Kidney epithelial cell (primary cell): ENCODE data around the gene ASAP2. TPM values are rescaled to one million over a fixed set of nuclear protein-coding genes. Genes with fewer than 3 reads are reported as not detected.

Experiments used
- DNase-seq: peaks from one replicate; pipeline ENCODE4 v3.0.0-alpha.2; 2010; ENCODE audit warnings: low read depth
- H3K27me3 ChIP-seq: 2 replicates; pipeline ENCODE4 v1.6.0; 2011; ENCODE audit warnings: low read length; ENCODE audit not compliant: control insufficient read depth, insufficient read depth
- H3K36me3 ChIP-seq: 2 replicates; pipeline ENCODE4 v1.5.1; 2011; ENCODE audit warnings: low read length; ENCODE audit not compliant: control insufficient read depth, insufficient read depth
- H3K4me3 ChIP-seq: 2 replicates; pipeline ENCODE4 v1.5.1; 2011; ENCODE audit warnings: low read depth, mild to moderate bottlenecking, control low read depth, low read length
- CTCF ChIP-seq: IDR thresholded peaks from 2 replicates; pipeline ENCODE4 v1.5.1; 2011; ENCODE audit warnings: mild to moderate bottlenecking, moderate library complexity, low read length, control low read depth, inconsistent platforms; ENCODE audit not compliant: insufficient read depth, poor library complexity, severe bottlenecking
- total RNA-seq: library from RNA; depleted of rRNA; stranded (reverse); fragments of >200 nt; gene quantifications from 2 replicates; pipeline ENCODE4 v1.2.3, GENCODE V29; 2015

The ASAP2 gene
- total RNA-seq, 1 donor from 2014 or later = 42.2 TPM

- Histone ChIP-seq H3K27me3 (no peaks in the 10 kb centered on the region), H3K36me3 (no peaks in the 10 kb centered on the region), H3K4me3 (no peak overlapping the region)
- no peak for DNase-seq
- TF ChIP-seq CTCF = no peak
These were observed 159.4 kb downstream of the ASAP2 start for GRCh38 chr2:9366026-9366425.

- no peaks in the 10 kb centered on the region for H3K36me3 ChIP-seq
These were observed 164.1 kb downstream of the ASAP2 start for GRCh38 chr2:9370746-9371145.

GRCh38 chr2:9373047-9373446 lies 166.4 kb downstream of the ASAP2 start:
- no peak for DNase-seq
- no peaks in the 10 kb centered on the region for H3K36me3 ChIP-seq
- TF ChIP-seq CTCF = no peak
- H3K4me3 ChIP-seq = no peak overlapping the region
- H3K27me3 ChIP-seq = no peaks in the 10 kb centered on the region

More at GRCh38 chr2:9370746-9371145, 164.1 kb downstream of the ASAP2 start:
- H3K27me3 ChIP-seq = no peaks in the 10 kb centered on the region
- no peak for TF ChIP-seq CTCF
- H3K4me3 ChIP-seq = no peak overlapping the region
- no peak for DNase-seq

GRCh38 chr2:9373476-9373875 lies 166.9 kb downstream of the ASAP2 start:
- TF ChIP-seq CTCF = no peak
- Histone ChIP-seq H3K36me3 (no peaks in the 10 kb centered on the region), H3K27me3 (no peaks in the 10 kb centered on the region), H3K4me3 (no peak overlapping the region)
- no peak for DNase-seq

GRCh38 chr2:9374071-9374730 lies 167.6 kb downstream of the ASAP2 start:
- no peak overlapping the region for H3K4me3 ChIP-seq
- no peak for DNase-seq
- no peaks in the 10 kb centered on the region for H3K36me3 ChIP-seq
- H3K27me3 ChIP-seq = no peaks in the 10 kb centered on the region
- TF ChIP-seq CTCF = no peak

- no peak overlapping the region for H3K4me3 ChIP-seq
- H3K27me3 ChIP-seq = no peaks in the 10 kb centered on the region
- H3K36me3 ChIP-seq = peaks cover 3% of the 10 kb centered on the region
- DNase-seq = no peak
- TF ChIP-seq CTCF = no peak
These were observed 169.3 kb downstream of the ASAP2 start for GRCh38 chr2:9375857-9376428.
